Vagina (tissue), 2 donors: ENCODE measurements around the gene UQCRC2.

Experiments used
- CTCF ChIP-seq, 3 experiments: fragments of 450-650 bp in 2 of 3; fragments of 200-600 bp in 1 of 3; sonication (generic) in 1 of 3; IDR thresholded peaks; one replicate each; pipeline ENCODE4 v1.5.1; 2017 to 2019; ENCODE audit warnings: antibody characterized with exemption in 3 of 3, mild to moderate bottlenecking in 2 of 3, moderate library complexity in 2 of 3
- POLR2A ChIP-seq, 2 donors: fragments of 450-650 bp; IDR thresholded peaks; one replicate each; pipeline ENCODE4 v1.6.1; 2017; ENCODE audit warnings: antibody characterized with exemption in 2 of 2, mild to moderate bottlenecking in 2 of 2, moderate library complexity in 2 of 2
- POLR2AphosphoS5 ChIP-seq, 2 donors: sonication (generic); formaldehyde crosslinking; IDR thresholded peaks; one replicate each; pipeline ENCODE4 v1.9.0; 2017; ENCODE audit warnings: antibody characterized with exemption in 2 of 2, mild to moderate bottlenecking in 2 of 2, low read depth in 1 of 2; ENCODE audit not compliant: insufficient read depth in 1 of 2

- TF ChIP-seq CTCF (IDR thresholded peaks at IDR 0.05) (no peak), POLR2A (IDR thresholded peaks at IDR 0.05) (no peak), POLR2AphosphoS5 (IDR thresholded peaks at IDR 0.05; ENCODE audit: insufficient read depth in 1 of 2, low read depth in 1 of 2) (no peak)
These were observed 52.6 kb downstream of the UQCRC2 start for GRCh38 chr16:22005746-22006145.
